GM18873 (cell line): Measurements from ENCODE around the gene MCM5.
"Not testable (repeated sequence)": the region's sequence is repeated elsewhere in the genome, so short reads cannot be mapped to it uniquely, and the experiment has no call there.

Source experiments
- ATAC-seq: cut with Tn5 transposase; IDR thresholded peaks from one replicate; pipeline ENCODE4 v1.9.1; 2021; ENCODE audit warnings: mild to moderate bottlenecking, moderate library complexity, moderate number of reproducible peaks; ENCODE audit not compliant: unreplicated experiment, low FRiP score

Gene MCM5

DNA sequence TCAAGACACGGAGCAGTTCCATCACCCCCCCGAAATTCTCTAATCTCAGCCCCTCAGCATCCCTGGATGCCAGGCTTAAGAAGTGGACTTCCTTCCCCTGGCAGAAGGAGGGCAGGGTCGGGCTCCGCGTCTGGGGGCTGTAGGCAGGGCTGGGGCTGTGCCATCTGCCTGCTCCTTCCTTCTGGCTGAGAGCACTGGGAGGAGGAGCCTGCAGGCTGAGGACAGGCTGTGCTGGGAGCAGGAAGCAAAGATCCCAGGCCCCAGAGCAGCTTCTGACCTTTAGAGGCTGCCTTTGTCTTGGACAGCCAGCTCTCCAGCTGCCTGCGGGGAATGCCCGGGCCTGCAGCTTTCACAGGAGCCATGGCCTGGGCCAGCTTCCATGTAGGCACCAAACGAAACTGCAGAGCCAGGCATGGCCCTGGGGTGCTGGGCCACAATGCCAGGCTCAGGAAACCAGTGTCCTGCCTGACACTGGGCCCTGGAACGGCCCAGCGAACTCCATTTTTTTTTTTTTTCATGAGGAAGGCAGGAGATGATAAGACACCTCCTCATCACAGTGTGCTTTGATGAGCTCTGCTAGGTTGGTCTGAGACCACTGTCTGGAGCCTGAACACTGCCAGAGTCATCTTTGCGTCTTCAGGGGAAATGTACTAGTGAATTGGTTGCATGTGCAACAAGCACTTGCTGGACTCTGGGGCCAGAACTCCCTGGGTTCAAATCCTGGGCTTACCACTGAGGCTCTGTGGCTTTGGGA lies 67.9 kb downstream of the MCM5 start:
- no peak for ATAC-seq

DNA sequence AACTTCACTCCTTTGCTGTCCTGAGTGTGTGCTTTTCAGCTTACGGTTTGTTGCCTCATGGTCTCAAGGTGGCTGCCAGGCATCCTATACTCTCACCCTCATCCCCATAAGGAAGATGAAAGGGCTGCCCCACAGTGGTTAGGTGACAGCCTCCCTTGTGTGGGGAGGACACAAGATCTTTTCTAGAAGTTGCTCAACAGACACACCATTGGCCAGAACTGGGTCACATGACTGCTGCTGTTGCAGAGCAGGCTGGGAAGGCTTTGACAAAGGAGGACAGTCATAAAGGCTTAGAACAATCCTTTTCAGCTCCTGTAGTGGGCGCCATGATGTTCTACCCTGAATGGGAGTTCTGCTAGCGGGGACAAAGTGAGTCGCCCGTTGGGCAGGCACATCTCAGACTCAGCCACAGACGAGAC lies 71.0 kb downstream of the MCM5 start:
- ATAC-seq, result no peak

- not testable (repeated sequence) for ATAC-seq
These were observed 71.6 kb downstream of the MCM5 start for GRCh38 chr22:35471566-35471965.

DNA sequence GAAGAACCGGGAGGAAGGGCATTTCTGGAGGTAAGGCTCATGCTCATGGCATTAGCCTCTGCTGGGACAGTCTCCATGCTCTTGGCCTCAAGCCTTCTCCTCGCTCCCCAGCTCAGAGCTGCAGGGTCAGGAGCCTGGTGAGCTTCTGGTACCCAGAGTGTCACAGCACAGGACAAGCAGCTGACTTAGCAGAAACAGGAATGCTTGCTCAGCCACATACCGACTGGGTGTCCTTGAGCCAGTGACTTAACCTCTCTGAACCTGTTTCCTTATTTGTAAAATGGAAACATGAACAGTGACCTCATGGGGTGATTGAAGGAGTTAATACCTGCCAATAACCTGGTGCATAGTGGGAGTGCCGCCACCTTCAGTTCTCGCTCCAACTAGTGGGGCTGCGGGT lies 72.5 kb downstream of the MCM5 start:
- ATAC-seq, result no peak

GRCh38 chr22:35473971-35474370 lies 74.0 kb downstream of the MCM5 start:
- ATAC-seq, result no peak
